ENCODE data around the gene CEBPB.

Gene CEBPB

GRCh38 chr20:50220894-50221365, 30.3 kb downstream of the CEBPB start:
- Histone ChIP-seq H3K27me3 (ENCODE audit: control insufficient read depth, insufficient read depth, low read length) (no peaks in the 10 kb centered on the region), H3K4me3 (ENCODE audit: low read length) (no peak overlapping the region), H3K36me3 (ENCODE audit: control insufficient read depth, insufficient read depth, low read length) (no peaks in the 10 kb centered on the region), H3K9ac (ENCODE audit: low read length) (no peak overlapping the region), H3K4me1 (ENCODE audit: control insufficient read depth, insufficient read depth, low read length) (peaks cover 3% of the 10 kb centered on the region), H3K9me3 (ENCODE audit: control insufficient read depth, low read length) (no peaks in the 10 kb centered on the region)

GRCh38 chr20:50221501-50222308, 31.1 kb downstream of the CEBPB start:
- H3K36me3 ChIP-seq (ENCODE audit: control insufficient read depth, insufficient read depth, low read length): no peaks in the 10 kb centered on the region
- no peak overlapping the region for H3K4me3 ChIP-seq (ENCODE audit: low read length)
- peaks cover 4% of the 10 kb centered on the region for H3K4me1 ChIP-seq (ENCODE audit: control insufficient read depth, insufficient read depth, low read length)
- no peak overlapping the region for H3K9ac ChIP-seq (ENCODE audit: low read length)
- no peaks in the 10 kb centered on the region for H3K27me3 ChIP-seq (ENCODE audit: control insufficient read depth, insufficient read depth, low read length)
- no peaks in the 10 kb centered on the region for H3K9me3 ChIP-seq (ENCODE audit: control insufficient read depth, low read length)

- Histone ChIP-seq H3K9me3 (ENCODE audit: control insufficient read depth, low read length) (no peaks in the 10 kb centered on the region), H3K4me1 (ENCODE audit: control insufficient read depth, insufficient read depth, low read length) (peaks cover 4% of the 10 kb centered on the region), H3K36me3 (ENCODE audit: control insufficient read depth, insufficient read depth, low read length) (no peaks in the 10 kb centered on the region), H3K4me3 (ENCODE audit: low read length) (no peak overlapping the region), H3K27me3 (ENCODE audit: control insufficient read depth, insufficient read depth, low read length) (no peaks in the 10 kb centered on the region), H3K9ac (ENCODE audit: low read length) (no peak overlapping the region)
Observed at GRCh38 chr20:50222309-50223038, 31.8 kb downstream of the CEBPB start.

- Histone ChIP-seq H3K9ac (ENCODE audit: low read length) (no peak overlapping the region), H3K4me1 (ENCODE audit: control insufficient read depth, insufficient read depth, low read length) (peaks cover 4% of the 10 kb centered on the region)
Observed at GRCh38 chr20:50223039-50224005, 32.7 kb downstream of the CEBPB start.

GRCh38 chr20:50224052-50224451, 33.4 kb downstream of the CEBPB start:
- peaks cover 5% of the 10 kb centered on the region for H3K4me1 ChIP-seq (ENCODE audit: control insufficient read depth, insufficient read depth, low read length)

More at GRCh38 chr20:50223039-50224005, 32.7 kb downstream of the CEBPB start:
- no peaks in the 10 kb centered on the region for H3K27me3 ChIP-seq (ENCODE audit: control insufficient read depth, insufficient read depth, low read length)
- H3K9me3 ChIP-seq (ENCODE audit: control insufficient read depth, low read length): no peaks in the 10 kb centered on the region
- no peaks in the 10 kb centered on the region for H3K36me3 ChIP-seq (ENCODE audit: control insufficient read depth, insufficient read depth, low read length)
- no peak overlapping the region for H3K4me3 ChIP-seq (ENCODE audit: low read length)

GRCh38 chr20:50224531-50225255, 34.1 kb downstream of the CEBPB start:
- H3K4me3 ChIP-seq (ENCODE audit: low read length): no peak overlapping the region
- no peak overlapping the region for H3K9ac ChIP-seq (ENCODE audit: low read length)
- H3K9me3 ChIP-seq (ENCODE audit: control insufficient read depth, low read length): no peaks in the 10 kb centered on the region
- no peaks in the 10 kb centered on the region for H3K36me3 ChIP-seq (ENCODE audit: control insufficient read depth, insufficient read depth, low read length)
- no peaks in the 10 kb centered on the region for H3K27me3 ChIP-seq (ENCODE audit: control insufficient read depth, insufficient read depth, low read length)
- peaks cover 11% of the 10 kb centered on the region for H3K4me1 ChIP-seq (ENCODE audit: control insufficient read depth, insufficient read depth, low read length)

More at GRCh38 chr20:50224052-50224451, 33.4 kb downstream of the CEBPB start:
- H3K36me3 ChIP-seq (ENCODE audit: control insufficient read depth, insufficient read depth, low read length): no peaks in the 10 kb centered on the region
- H3K4me3 ChIP-seq (ENCODE audit: low read length): no peak overlapping the region
- no peak overlapping the region for H3K9ac ChIP-seq (ENCODE audit: low read length)
- H3K9me3 ChIP-seq (ENCODE audit: control insufficient read depth, low read length): no peaks in the 10 kb centered on the region
- H3K27me3 ChIP-seq (ENCODE audit: control insufficient read depth, insufficient read depth, low read length): no peaks in the 10 kb centered on the region

GRCh38 chr20:50226093-50226974, 35.7 kb downstream of the CEBPB start:
- H3K9me3 ChIP-seq (ENCODE audit: control insufficient read depth, low read length): no peaks in the 10 kb centered on the region
- no peaks in the 10 kb centered on the region for H3K27me3 ChIP-seq (ENCODE audit: control insufficient read depth, insufficient read depth, low read length)
- H3K4me1 ChIP-seq (ENCODE audit: control insufficient read depth, insufficient read depth, low read length): peaks cover 16% of the 10 kb centered on the region
- H3K4me3 ChIP-seq (ENCODE audit: low read length): no peak overlapping the region
- H3K36me3 ChIP-seq (ENCODE audit: control insufficient read depth, insufficient read depth, low read length): no peaks in the 10 kb centered on the region
- peak overlapping the region; percentile 15 for H3K9ac ChIP-seq (ENCODE audit: low read length)

GRCh38 chr20:50227506-50227905, 36.9 kb downstream of the CEBPB start:
- peaks cover 16% of the 10 kb centered on the region for H3K4me1 ChIP-seq (ENCODE audit: control insufficient read depth, insufficient read depth, low read length)
- H3K36me3 ChIP-seq (ENCODE audit: control insufficient read depth, insufficient read depth, low read length): no peaks in the 10 kb centered on the region
- no peaks in the 10 kb centered on the region for H3K9me3 ChIP-seq (ENCODE audit: control insufficient read depth, low read length)
- no peak overlapping the region for H3K4me3 ChIP-seq (ENCODE audit: low read length)
- no peaks in the 10 kb centered on the region for H3K27me3 ChIP-seq (ENCODE audit: control insufficient read depth, insufficient read depth, low read length)
- H3K9ac ChIP-seq (ENCODE audit: low read length): no peak overlapping the region

- no peaks in the 10 kb centered on the region for H3K9me3 ChIP-seq (ENCODE audit: control insufficient read depth, low read length)
- no peaks in the 10 kb centered on the region for H3K36me3 ChIP-seq (ENCODE audit: control insufficient read depth, insufficient read depth, low read length)
- H3K4me3 ChIP-seq (ENCODE audit: low read length): no peak overlapping the region
- no peaks in the 10 kb centered on the region for H3K27me3 ChIP-seq (ENCODE audit: control insufficient read depth, insufficient read depth, low read length)
- peaks cover 16% of the 10 kb centered on the region for H3K4me1 ChIP-seq (ENCODE audit: control insufficient read depth, insufficient read depth, low read length)
- no peak overlapping the region for H3K9ac ChIP-seq (ENCODE audit: low read length)
Observed at GRCh38 chr20:50229156-50229607, 38.6 kb downstream of the CEBPB start.

- Histone ChIP-seq H3K4me3 (ENCODE audit: low read length) (no peak overlapping the region), H3K4me1 (ENCODE audit: control insufficient read depth, insufficient read depth, low read length) (peaks cover 16% of the 10 kb centered on the region), H3K27me3 (ENCODE audit: control insufficient read depth, insufficient read depth, low read length) (no peaks in the 10 kb centered on the region), H3K9me3 (ENCODE audit: control insufficient read depth, low read length) (no peaks in the 10 kb centered on the region), H3K36me3 (ENCODE audit: control insufficient read depth, insufficient read depth, low read length) (no peaks in the 10 kb centered on the region), H3K9ac (ENCODE audit: low read length) (no peak overlapping the region)
Observed at GRCh38 chr20:50230184-50230583, 39.6 kb downstream of the CEBPB start.

All from mucosa of stomach (tissue), 1 donor.